HEK293T (cell line): Measurements from ENCODE around the gene INO80.

Experiments
- CTCF ChIA-PET: fragments of 350-600 bp; formaldehyde crosslinking; extraction: SDS; loops from one replicate; lab custom pipeline; 2021; ENCODE audit warnings: antibody characterized with exemption, inconsistent platforms; lab: Yijun Ruan, JAX
- POLR2A ChIA-PET: fragments of 350-600 bp; formaldehyde crosslinking; extraction: SDS; loops from one replicate; lab custom pipeline; 2020; ENCODE audit warnings: antibody characterized with exemption, inconsistent platforms; lab: Yijun Ruan, JAX
- DNase-seq: peaks from one replicate; pipeline ENCODE4 v3.0.0; 2012; ENCODE audit warnings: mixed read lengths; ENCODE audit errors: extremely low spot score
- ARNT ChIP-seq: fragments of 450-650 bp; IDR thresholded peaks from 2 replicates; pipeline ENCODE4 v1.6.1; 2017; ENCODE audit warnings: mild to moderate bottlenecking
- BHLHE40 ChIP-seq: fragments of 450-650 bp; IDR thresholded peaks from 2 replicates; pipeline ENCODE4 v1.6.1; 2016; ENCODE audit warnings: mild to moderate bottlenecking, moderate library complexity, borderline replicate concordance
- CTBP1 ChIP-seq: fragments of 450-650 bp; IDR thresholded peaks from 2 replicates; pipeline ENCODE4 v1.6.1; 2016; ENCODE audit warnings: borderline replicate concordance
- ELF4 ChIP-seq: fragments of 450-650 bp; IDR thresholded peaks from 2 replicates; pipeline ENCODE4 v1.6.1; 2017; ENCODE audit warnings: antibody characterized with exemption
- FOXA1 ChIP-seq: fragments of 450-650 bp; IDR thresholded peaks from 2 replicates; pipeline ENCODE4 v1.6.1; 2016; ENCODE audit warnings: mild to moderate bottlenecking
- FOXK2 ChIP-seq: fragments of 450-650 bp; IDR thresholded peaks from 2 replicates; pipeline ENCODE4 v1.6.1; 2016; ENCODE audit warnings: mild to moderate bottlenecking
- FOXM1 ChIP-seq: fragments of 450-650 bp; IDR thresholded peaks from 2 replicates; pipeline ENCODE4 v1.6.1; 2017; ENCODE audit warnings: mild to moderate bottlenecking, borderline replicate concordance
- HDGF ChIP-seq: fragments of 450-650 bp; IDR thresholded peaks from 2 replicates; pipeline ENCODE4 v1.6.1; 2017; ENCODE audit warnings: antibody characterized with exemption, borderline replicate concordance
- LEF1 ChIP-seq: fragments of 450-650 bp; IDR thresholded peaks from 2 replicates; pipeline ENCODE4 v1.6.1; 2017; ENCODE audit warnings: mild to moderate bottlenecking, borderline replicate concordance
- NFRKB ChIP-seq: fragments of 450-650 bp; IDR thresholded peaks from 2 replicates; pipeline ENCODE4 v1.6.1; 2016; ENCODE audit warnings: mild to moderate bottlenecking, moderate library complexity
- PKNOX1 ChIP-seq: fragments of 450-650 bp; IDR thresholded peaks from 2 replicates; pipeline ENCODE4 v1.6.1; 2016
- SP1 ChIP-seq: fragments of 450-650 bp; IDR thresholded peaks from 2 replicates; pipeline ENCODE4 v1.6.1; 2017
- SUZ12 ChIP-seq: fragments of 450-650 bp; IDR thresholded peaks from 2 replicates; pipeline ENCODE4 v1.6.1; 2016; ENCODE audit warnings: mild to moderate bottlenecking
- TARDBP ChIP-seq: fragments of 450-650 bp; IDR thresholded peaks from 2 replicates; pipeline ENCODE4 v1.6.1; 2016
- ZNF384 ChIP-seq: fragments of 450-650 bp; IDR thresholded peaks from 2 replicates; pipeline ENCODE4 v1.6.1; 2016

INO80 gene

DNA sequence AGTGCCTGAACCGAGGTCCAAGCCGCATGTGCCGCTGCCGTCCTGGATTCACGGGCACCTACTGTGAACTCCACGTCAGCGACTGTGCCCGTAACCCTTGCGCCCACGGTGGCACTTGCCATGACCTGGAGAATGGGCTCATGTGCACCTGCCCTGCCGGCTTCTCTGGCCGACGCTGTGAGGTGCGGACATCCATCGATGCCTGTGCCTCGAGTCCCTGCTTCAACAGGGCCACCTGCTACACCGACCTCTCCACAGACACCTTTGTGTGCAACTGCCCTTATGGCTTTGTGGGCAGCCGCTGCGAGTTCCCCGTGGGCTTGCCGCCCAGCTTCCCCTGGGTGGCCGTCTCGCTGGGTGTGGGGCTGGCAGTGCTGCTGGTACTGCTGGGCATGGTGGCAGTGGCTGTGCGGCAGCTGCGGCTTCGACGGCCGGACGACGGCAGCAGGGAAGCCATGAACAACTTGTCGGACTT is 179.8 kb downstream of the INO80 start:
- POLR2A ChIA-PET = interaction anchor here (0.9 to 1.4 kb wide), 2 partner anchors 17 to 21 kb away, joined by 3 to 6 read pairs; partner anchors contain the start of gene CHAC1
- CTCF ChIA-PET = no interaction called here
- DNase-seq = no peak
- TF ChIP-seq FOXK2 = no peak

DNA sequence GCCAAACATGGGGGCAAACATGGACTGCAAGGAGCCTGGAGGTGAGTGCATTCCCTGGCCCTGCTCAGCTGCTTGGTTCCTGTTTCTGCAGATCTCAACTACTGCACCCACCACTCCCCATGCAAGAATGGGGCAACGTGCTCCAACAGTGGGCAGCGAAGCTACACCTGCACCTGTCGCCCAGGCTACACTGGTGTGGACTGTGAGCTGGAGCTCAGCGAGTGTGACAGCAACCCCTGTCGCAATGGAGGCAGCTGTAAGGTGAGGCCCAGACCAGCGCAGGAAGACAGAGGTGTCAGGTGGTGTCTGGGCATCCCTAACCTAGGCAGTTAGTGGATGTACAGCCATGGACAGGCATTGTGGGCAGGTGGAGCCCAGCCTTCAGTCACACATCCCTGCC is 181.6 kb downstream of the INO80 start:
- TF ChIP-seq FOXM1 = no peak
- no peak for TF ChIP-seq FOXA1
- TF ChIP-seq ARNT = no peak
- no peak for TF ChIP-seq CTBP1
- TF ChIP-seq ELF4 = no peak
- TF ChIP-seq ZNF384 = no peak
- no peak for TF ChIP-seq NFRKB
- TF ChIP-seq SUZ12 = no peak
- no peak for TF ChIP-seq HDGF
- TF ChIP-seq BHLHE40 = no peak
- no peak for TF ChIP-seq TARDBP
- no peak for TF ChIP-seq PKNOX1
- DNase-seq = no peak
- ChIA-PET POLR2A (interaction anchor here (1.4 kb wide), 1 partner anchor 19 kb away, joined by 5 read pairs; the partner anchor contains the start of gene CHAC1), CTCF (no interaction called here)

GRCh38 chr15:40933517-40933902 is 182.6 kb downstream of the INO80 start:
- POLR2A ChIA-PET = no interaction called here
- no peak for DNase-seq
- no peak for TF ChIP-seq ELF4
- no peak for TF ChIP-seq FOXM1
- TF ChIP-seq NFRKB = no peak
- TF ChIP-seq LEF1 = no peak
- no peak for TF ChIP-seq PKNOX1
- no peak for TF ChIP-seq SP1
- CTCF ChIA-PET = no interaction called here

DNA sequence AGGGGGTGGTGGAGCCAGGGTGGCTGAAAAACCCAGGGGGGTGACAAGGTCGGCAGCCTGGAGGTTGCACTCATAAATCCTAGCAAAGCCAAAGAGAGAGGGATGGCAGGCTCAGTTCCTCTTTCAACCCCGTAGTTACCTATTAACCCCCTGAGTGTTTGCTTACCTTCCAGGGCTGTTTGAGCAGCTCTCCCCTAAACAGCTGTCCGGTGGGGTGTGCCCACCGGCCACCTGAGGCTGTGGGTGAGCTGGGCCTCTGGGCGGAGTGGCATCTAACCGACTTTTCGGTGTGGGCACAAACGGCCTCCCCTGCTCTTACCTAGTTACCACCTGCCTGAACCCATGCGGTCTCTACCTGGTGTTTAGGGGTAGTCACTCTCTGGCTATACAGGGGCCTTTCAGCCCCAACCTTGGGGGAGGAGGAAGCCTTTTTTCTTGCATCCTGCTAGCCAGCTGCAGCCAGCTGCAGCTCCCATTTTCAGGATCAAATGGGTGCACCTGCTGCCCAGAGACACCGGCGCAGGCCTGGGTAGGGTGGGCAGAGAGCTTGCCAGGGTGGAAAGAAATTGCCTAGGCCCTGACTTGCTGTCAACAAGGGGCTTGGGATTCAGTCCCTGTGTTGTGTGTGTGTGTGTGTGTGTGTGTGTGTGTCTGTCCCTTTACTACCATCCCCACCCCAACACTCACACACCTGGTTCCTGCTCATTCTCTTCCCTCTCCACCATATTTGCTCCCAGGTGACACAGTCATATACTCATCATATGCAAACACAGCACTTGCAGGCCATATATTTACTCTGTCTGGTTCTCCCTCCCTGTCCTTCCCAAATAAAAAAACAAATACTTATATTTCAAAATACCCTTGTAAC is 183.2 kb downstream of the INO80 start:
- POLR2A ChIA-PET = interaction anchor here (3.0 to 3.6 kb wide), 2 partner anchors 9 to 21 kb away, joined by 24 to 32 read pairs; partner anchors contain the start of gene CHAC1
- no peak for DNase-seq
- TF ChIP-seq HDGF (no peak), NFRKB (no peak), FOXK2 (no peak), CTBP1 (no peak), FOXA1 (no peak), TARDBP (no peak), FOXM1 (no peak), PKNOX1 (no peak)
- CTCF ChIA-PET = no interaction called here

DNA sequence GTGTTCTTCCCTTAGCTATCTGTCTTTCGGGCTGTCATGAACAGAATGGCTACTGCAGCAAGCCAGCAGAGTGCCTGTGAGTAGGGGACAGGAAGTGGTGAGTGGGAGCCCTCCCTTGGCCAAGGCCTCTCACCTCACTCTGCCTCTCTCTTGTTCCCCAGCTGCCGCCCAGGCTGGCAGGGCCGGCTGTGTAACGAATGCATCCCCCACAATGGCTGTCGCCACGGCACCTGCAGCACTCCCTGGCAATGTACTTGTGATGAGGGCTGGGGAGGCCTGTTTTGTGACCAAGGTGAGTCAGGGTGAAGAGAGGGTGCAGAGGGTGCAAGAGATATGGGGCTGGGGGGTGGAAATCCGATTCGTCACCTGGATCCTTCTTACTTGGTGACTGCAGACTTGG is 183.9 kb downstream of the INO80 start:
- CTCF ChIA-PET = interaction anchor here (2.1 kb wide), 1 partner anchor 9 kb away, joined by 22 read pairs; no protein-coding TSS in a partner anchor
- DNase-seq = no peak
- POLR2A ChIA-PET = interaction anchor here (0.9 to 3.6 kb wide), 4 partner anchors 9 to 35 kb away, joined by 3 to 32 read pairs (median 14); partner anchors contain the start of gene CHAC1
- TF ChIP-seq ZNF384 (no peak), ELF4 (no peak)

GRCh38 chr15:40931300-40932142 is 184.6 kb downstream of the INO80 start:
- no peak for DNase-seq
- ChIA-PET POLR2A (interaction anchor here (0.9 to 3.6 kb wide), 4 partner anchors 10 to 36 kb away, joined by 3 to 32 read pairs (median 14); partner anchors contain the start of gene CHAC1), CTCF (interaction anchor here (1.2 to 2.1 kb wide), 5 partner anchors 10 to 28 kb away, joined by 4 to 22 read pairs (median 5); partner anchors contain the start of gene CHAC1)
- TF ChIP-seq NFRKB (no peak), LEF1 (no peak), ARNT (no peak), SUZ12 (no peak), HDGF (no peak), CTBP1 (no peak), ZNF384 (no peak), PKNOX1 (no peak), SP1 (no peak), FOXA1 (no peak), TARDBP (no peak), FOXK2 (no peak), FOXM1 (no peak), ELF4 (no peak), BHLHE40 (no peak)
